ENCODE data around the gene LY86. TPM values are rescaled to one million over a fixed set of nuclear protein-coding genes. Genes with fewer than 3 reads are reported as not detected.

The LY86 gene
- total and polyA plus RNA-seq, 2 of the 13 experiments (the other 11 are each of a cell fraction or from before 2014, with no cell fraction given) = not detected

- intact Hi-C loops (cut with micrococcal nuclease; ENCODE audit: unreplicated experiment) (no loop called here), in situ Hi-C loops (cut with HindIII; ENCODE audit: extremely low pct_ligation_motif_present, low pct_unique_long_range_greater_than_20kb) (no loop called here)
- no peaks in the 10 kb centered on the region for H3K9me3 ChIP-seq (ENCODE audit: low read length)
- WGBS (ENCODE audit: low lambda C conversion rate) = 48% methylated on average over 9 of the region's 10 CpGs
- ChIA-PET POLR2A (no interaction called here), CTCF (ENCODE audit: low intra/inter-chr PET ratio, low total read pairs) (no interaction called here)
- no peaks in the 10 kb centered on the region for H3K36me3 ChIP-seq (replicated peaks in 1 of 2; ENCODE audit: control insufficient read depth in 1 of 2, insufficient read depth in 2 of 2, low read length in 2 of 2)
- DNase-seq (ENCODE audit: low spot score) (no peak), ATAC-seq (no peak), FAIRE-seq (no peak)
- H2AFZ ChIP-seq (ENCODE audit: low read length) = no peak overlapping the region
- H4K20me1 ChIP-seq (ENCODE audit: insufficient read depth, low read length) = no peaks in the 10 kb centered on the region
- H3K79me2 ChIP-seq (ENCODE audit: insufficient read depth, low read length) = no peaks in the 10 kb centered on the region
- H3K4me1 ChIP-seq (ENCODE audit: insufficient read depth, low read length) = no peaks in the 10 kb centered on the region
- no peak overlapping the region for H3K9ac ChIP-seq (ENCODE audit: insufficient read depth, low read depth, low read length)
- no peak overlapping the region for H3K4me3 ChIP-seq (replicated peaks in 1 of 3; ENCODE audit: insufficient read depth in 1 of 3, low read depth in 2 of 3, low read length in 3 of 3)
- no TSS peak for BruUV-seq (replicated peaks)
- TF ChIP-seq FLYWCH1 (CRISPR knock-in tag; IDR thresholded peaks at IDR 0.05) (no peak), ZBTB40 (IDR thresholded peaks at IDR 0.05) (no peak), ZBTB40 (CRISPR knock-in tag; IDR thresholded peaks at IDR 0.05) (no peak), ZNF17 (CRISPR knock-in tag; IDR thresholded peaks at IDR 0.05) (no peak), ELF1 (CRISPR knock-in tag; IDR thresholded peaks at IDR 0.05) (no peak), NONO (IDR thresholded peaks at IDR 0.05) (no peak), NONO (CRISPR knock-in tag; conservative IDR thresholded peaks at IDR 0.05) (no peak)
- H3K4me2 ChIP-seq (ENCODE audit: low read depth, low read length) = no peak overlapping the region
- H3K27ac ChIP-seq (ENCODE audit: extremely low read length, insufficient read depth, low read length) = no peak overlapping the region
- peaks cover 0 to 21% of the 10 kb centered on the region in 2 experiments; a peak in 3 of 5 replicates for H3K27me3 ChIP-seq (ENCODE audit: control insufficient read depth in 1 of 2, insufficient read depth in 2 of 2, low read length in 2 of 2)
Measured at GRCh38 chr6:6663421-6664135, 75.1 kb downstream of the LY86 start.
